NT2/D1 (cell line): ENCODE data around the gene NKX6-2.
"Not testable (repeated sequence)": the region's sequence is repeated elsewhere in the genome, so short reads cannot be mapped to it uniquely, and the experiment has no call there.

Experiments
- DNase-seq: peaks from one replicate; pipeline ENCODE4 v3.0.0-alpha.2; 2011; ENCODE audit warnings: low read depth, low spot score
- H3K27me3 ChIP-seq: 2 replicates; pipeline ENCODE4 v1.6.0; 2011; ENCODE audit warnings: mild to moderate bottlenecking; ENCODE audit not compliant: insufficient read length, insufficient read depth
- H3K36me3 ChIP-seq: 2 replicates; pipeline ENCODE4 v1.6.1; 2011; ENCODE audit warnings: mild to moderate bottlenecking, low read length, mixed read lengths; ENCODE audit not compliant: insufficient read depth, insufficient read length
- H3K4me1 ChIP-seq: 2 replicates; pipeline ENCODE4 v1.5.1; 2011; ENCODE audit not compliant: insufficient read depth, insufficient read length
- H3K4me3 ChIP-seq: 2 replicates; pipeline ENCODE4 v1.5.1; 2011; ENCODE audit warnings: low read depth; ENCODE audit not compliant: insufficient read length
- H3K9ac ChIP-seq: 2 replicates; pipeline ENCODE4 v1.6.0; 2011; ENCODE audit warnings: low read depth; ENCODE audit not compliant: insufficient read length
- H3K9me3 ChIP-seq: 2 replicates; pipeline ENCODE4 v1.5.1; 2011; ENCODE audit warnings: mild to moderate bottlenecking, low read length; ENCODE audit not compliant: insufficient read depth
- SUZ12 ChIP-seq: IDR thresholded peaks from 2 replicates; pipeline ENCODE4 v1.6.1; 2011; ENCODE audit not compliant: insufficient read length, insufficient read depth; ENCODE audit errors: extremely low read depth
- YY1 ChIP-seq: IDR thresholded peaks from 2 replicates; pipeline ENCODE4 v1.6.1; 2011; ENCODE audit not compliant: insufficient read length, insufficient read depth
- ZNF274 ChIP-seq: IDR thresholded peaks from 2 replicates; pipeline ENCODE4 v1.6.1; 2011; ENCODE audit warnings: mild to moderate bottlenecking, low read depth, low read length

The NKX6-2 gene

GRCh38 chr10:132774902-132775863 lies 10.8 kb downstream of the NKX6-2 start:
- Histone ChIP-seq H3K9me3 (no peaks in the 10 kb centered on the region; the same call in 1 of the 2 replicates), H3K4me3 (no peak overlapping the region), H3K4me1 (peaks cover 3% of the 10 kb centered on the region), H3K27me3 (no peaks in the 10 kb centered on the region), H3K9ac (no peak overlapping the region), H3K36me3 (peaks cover under 1% of the 10 kb centered on the region)
- TF ChIP-seq SUZ12 = no peak
- TF ChIP-seq YY1 = no peak
- TF ChIP-seq ZNF274 = no peak
- no peak for DNase-seq

- Histone ChIP-seq H3K4me1 (peaks cover 3% of the 10 kb centered on the region), H3K27me3 (no peaks in the 10 kb centered on the region), H3K9ac (no peak overlapping the region), H3K9me3 (no peaks in the 10 kb centered on the region; the same call in 1 of the 2 replicates), H3K4me3 (no peak overlapping the region), H3K36me3 (peaks cover 3% of the 10 kb centered on the region)
- no peak for TF ChIP-seq YY1
- TF ChIP-seq SUZ12 = no peak
- TF ChIP-seq ZNF274 = no peak
- DNase-seq = no peak
Observed at GRCh38 chr10:132774181-132774901, 11.6 kb downstream of the NKX6-2 start.

GRCh38 chr10:132772816-132773215 lies 13.1 kb downstream of the NKX6-2 start:
- not testable (repeated sequence) for H3K4me1 ChIP-seq, H3K27me3 ChIP-seq, H3K9ac ChIP-seq, H3K4me3 ChIP-seq, H3K9me3 ChIP-seq, DNase-seq
- H3K36me3 ChIP-seq = peaks cover 11% of the 10 kb centered on the region

GRCh38 chr10:132770061-132771021 lies 15.6 kb downstream of the NKX6-2 start:
- DNase-seq = no peak
- Histone ChIP-seq H3K4me3 (no peak overlapping the region), H3K9me3 (no peaks in the 10 kb centered on the region; the same call in 1 of the 2 replicates), H3K9ac (no peak overlapping the region), H3K27me3 (no peaks in the 10 kb centered on the region), H3K4me1 (peaks cover 3% of the 10 kb centered on the region), H3K36me3 (peaks cover 11% of the 10 kb centered on the region)
- no peak for TF ChIP-seq SUZ12
- TF ChIP-seq YY1 = no peak
- no peak for TF ChIP-seq ZNF274

- H3K27me3 ChIP-seq = no peaks in the 10 kb centered on the region
- peaks cover 11% of the 10 kb centered on the region for H3K36me3 ChIP-seq
- no peak overlapping the region for H3K4me3 ChIP-seq
- DNase-seq = no peak
- H3K4me1 ChIP-seq = no peaks in the 10 kb centered on the region
- no peak for TF ChIP-seq ZNF274
- no peak for TF ChIP-seq YY1
- no peak for TF ChIP-seq SUZ12
- no peak overlapping the region for H3K9ac ChIP-seq
- no peaks in the 10 kb centered on the region; the same call in 1 of the 2 replicates for H3K9me3 ChIP-seq
Observed at GRCh38 chr10:132768346-132769248, 17.4 kb downstream of the NKX6-2 start.

DNA sequence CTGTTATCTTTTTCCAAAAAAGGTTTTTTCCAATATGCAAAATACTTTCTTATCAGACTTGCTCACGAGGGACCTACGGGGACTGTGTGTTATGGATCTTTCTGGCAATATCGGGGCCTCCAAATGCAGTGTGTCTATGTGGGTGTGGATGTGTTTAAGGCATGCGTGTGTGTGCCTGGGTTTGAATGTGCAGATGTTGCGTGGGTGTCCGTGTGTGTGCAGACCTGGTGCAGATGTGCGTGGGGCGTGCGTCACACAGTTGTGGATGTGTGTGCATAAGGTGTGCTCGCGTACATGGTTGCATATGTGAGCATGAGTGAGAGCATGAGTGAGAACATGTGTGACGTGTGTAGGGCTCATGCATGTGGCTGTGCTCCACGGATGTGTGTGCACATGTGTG lies 19.7 kb downstream of the NKX6-2 start:
- Histone ChIP-seq H3K9ac (no peak overlapping the region), H3K4me1 (no peaks in the 10 kb centered on the region), H3K27me3 (no peaks in the 10 kb centered on the region), H3K9me3 (peaks cover 10% of the 10 kb centered on the region; the same call in 1 of the 2 replicates), H3K4me3 (no peak overlapping the region), H3K36me3 (peaks cover 11% of the 10 kb centered on the region)
- no peak for DNase-seq
- TF ChIP-seq ZNF274 = no peak
- TF ChIP-seq YY1 = no peak
- no peak for TF ChIP-seq SUZ12
